ENCODE data around the gene ASB18.
"Not testable (repeated sequence)": the region's sequence is repeated elsewhere in the genome, so short reads cannot be mapped to it uniquely, and the experiment has no call there.

Gene ASB18

GRCh38 chr2:236264256-236264655 is at the start of gene ASB18:
ASB18 (minus strand) TSS chr2:236264406; CDS start chr2:236264345, 61 bp downstream.
- DNase-seq, result no peak

GRCh38 chr2:236311286-236311685 is 47.1 kb upstream of the ASB18 start:
- DNase-seq, result no peak

DNA sequence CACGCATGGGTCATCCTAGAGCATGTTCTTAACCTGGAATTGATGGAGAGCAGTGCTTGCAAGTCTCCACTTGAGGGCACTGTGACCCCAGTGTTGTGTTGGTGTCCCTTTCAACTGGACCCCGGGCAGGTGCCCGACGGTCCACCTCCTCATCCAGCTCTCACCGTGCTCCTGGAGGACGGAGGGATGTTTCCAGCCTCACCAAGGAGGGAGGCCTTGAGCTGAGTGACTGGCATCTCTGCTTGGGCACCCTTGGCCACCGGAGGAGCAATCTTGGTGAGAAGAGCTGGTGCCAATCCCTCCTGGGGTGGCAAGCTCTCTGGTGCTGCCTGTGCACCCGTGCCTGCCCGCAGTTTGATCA is 45.4 kb upstream of the ASB18 start:
- DNase-seq, result no peak

DNA sequence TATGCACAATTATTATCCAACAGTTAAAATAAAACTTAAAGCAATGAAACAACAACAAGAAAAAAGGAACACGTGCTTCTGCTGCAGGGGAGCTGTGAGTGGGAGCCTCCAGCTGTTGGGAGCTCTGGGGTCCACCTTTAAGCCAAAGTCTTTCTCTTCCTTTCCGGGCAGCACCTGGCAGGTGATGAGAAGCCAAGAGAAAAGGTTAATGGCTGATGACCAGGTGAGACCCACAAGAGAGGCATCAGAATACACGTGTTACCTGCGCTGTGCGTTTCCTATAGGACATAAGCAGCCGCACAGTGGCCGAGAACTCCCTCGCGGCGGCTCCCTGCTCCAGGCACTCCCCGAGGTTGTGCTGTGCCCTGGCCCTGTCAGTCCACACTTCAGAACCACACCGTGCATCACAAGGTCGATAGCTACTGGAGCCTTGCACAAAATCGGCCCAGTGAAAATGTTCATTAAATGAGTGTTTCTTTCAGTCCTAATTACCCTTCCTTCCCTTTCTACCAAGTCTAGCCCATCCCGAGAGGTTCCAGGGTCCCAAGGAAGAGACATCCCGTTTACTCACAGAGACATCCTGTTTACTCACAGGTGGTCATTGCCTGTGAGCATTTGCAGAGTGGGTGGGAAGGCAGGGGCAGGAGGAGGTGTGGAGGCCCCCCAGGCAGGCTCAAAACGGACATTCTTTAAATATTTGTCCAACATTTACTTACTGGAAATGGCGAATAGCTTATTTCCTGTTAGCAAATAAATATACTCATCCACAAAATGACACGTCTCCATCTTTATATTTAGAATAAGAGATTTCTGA is 44.9 kb upstream of the ASB18 start:
- no peak for DNase-seq

DNA sequence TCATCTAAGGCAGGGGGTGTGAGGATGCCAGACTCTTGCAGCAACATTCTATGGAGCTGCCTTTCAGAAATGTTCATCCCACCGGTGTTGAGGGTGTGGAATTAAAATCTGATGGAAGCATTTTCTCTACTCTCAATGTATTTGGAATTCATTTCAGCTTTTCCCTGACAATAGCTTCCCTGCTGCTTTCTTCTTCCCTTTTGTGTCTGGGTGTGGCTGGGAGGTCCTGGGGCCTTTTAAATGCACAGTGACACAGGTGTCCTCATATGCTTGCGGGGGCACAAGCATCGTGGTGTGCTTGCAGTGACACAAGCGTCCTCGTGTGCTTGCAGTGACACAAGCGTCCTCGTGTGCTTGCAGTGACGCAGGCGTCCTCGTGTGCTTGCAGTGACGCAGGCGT is 43.4 kb upstream of the ASB18 start:
- DNase-seq, result no peak

GRCh38 chr2:236306825-236307540 is 42.8 kb upstream of the ASB18 start:
- DNase-seq, result no peak

GRCh38 chr2:236305964-236306605 is 41.9 kb upstream of the ASB18 start:
- DNase-seq, result no peak

GRCh38 chr2:236305531-236305930 is 41.3 kb upstream of the ASB18 start:
- DNase-seq, result no peak

- DNase-seq, result no peak
Measured at GRCh38 chr2:236303935-236304334, 39.7 kb upstream of the ASB18 start.

GRCh38 chr2:236302555-236302954 is 38.3 kb upstream of the ASB18 start:
- no peak for DNase-seq

DNA sequence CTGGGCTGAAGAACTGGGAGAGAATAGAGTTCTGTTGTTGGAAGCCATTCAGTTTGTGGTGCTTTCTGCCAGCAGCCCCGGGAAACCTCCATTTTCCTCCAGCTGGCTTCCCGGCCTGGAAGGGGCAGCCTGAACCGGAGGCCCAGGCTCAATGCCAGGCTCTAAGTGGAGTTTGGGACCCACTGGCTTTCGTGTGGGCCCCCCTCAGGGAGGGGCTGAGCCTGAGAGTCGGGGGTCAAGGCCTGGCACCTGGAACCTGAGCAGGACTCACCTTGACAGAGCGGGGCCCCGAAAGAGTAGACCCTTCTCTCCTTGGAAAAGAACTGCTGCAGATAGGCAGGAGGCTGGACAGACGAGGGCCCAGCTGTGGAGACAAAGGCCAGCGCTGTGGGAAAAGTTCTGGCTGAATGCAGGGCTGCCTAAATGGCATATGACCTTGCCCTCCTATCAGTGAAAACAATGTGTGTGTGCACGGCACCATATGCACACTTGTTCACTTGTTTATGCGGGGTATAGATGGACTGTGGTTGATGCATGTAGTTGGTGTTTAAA is 34.8 kb upstream of the ASB18 start:
- DNase-seq, result no peak

GRCh38 chr2:236295481-236295880 is 31.3 kb upstream of the ASB18 start:
- no peak for DNase-seq

GRCh38 chr2:236294647-236295046 is 30.4 kb upstream of the ASB18 start:
- DNase-seq, result no peak

DNA sequence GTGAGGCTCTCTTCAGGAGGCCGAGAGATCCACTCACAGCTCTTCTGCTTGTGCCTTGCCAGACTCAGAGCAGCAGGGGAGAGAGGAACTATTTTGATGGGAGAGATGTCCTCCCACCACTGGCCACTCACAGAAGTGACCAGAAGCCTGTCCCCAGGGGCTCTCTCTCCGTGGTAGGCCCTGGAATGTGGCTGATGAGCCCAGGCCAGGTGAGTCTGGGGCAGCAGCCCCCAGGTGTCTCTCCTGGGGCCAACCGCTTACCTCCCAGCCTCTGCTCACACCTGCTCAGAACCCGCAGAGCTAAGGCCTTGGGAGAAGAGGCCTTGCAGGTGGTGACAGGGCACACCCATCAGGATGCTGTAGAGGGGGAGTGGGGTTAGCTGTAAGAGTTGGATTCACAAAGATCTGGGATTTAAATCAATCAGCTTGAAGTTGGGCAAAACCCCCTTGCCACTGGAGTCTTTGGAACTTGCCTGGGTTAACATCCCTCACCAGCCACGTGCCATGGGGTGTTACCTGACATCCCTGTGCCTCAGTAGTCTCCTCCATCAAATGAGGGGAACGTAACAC is 29.1 kb upstream of the ASB18 start:
- no peak for DNase-seq

GRCh38 chr2:236291911-236292310 is 27.7 kb upstream of the ASB18 start:
- no peak for DNase-seq

- no peak for DNase-seq
Measured at GRCh38 chr2:236291476-236291875, 27.3 kb upstream of the ASB18 start.

- DNase-seq, result no peak
Measured at GRCh38 chr2:236290742-236291425, 26.7 kb upstream of the ASB18 start.

DNA sequence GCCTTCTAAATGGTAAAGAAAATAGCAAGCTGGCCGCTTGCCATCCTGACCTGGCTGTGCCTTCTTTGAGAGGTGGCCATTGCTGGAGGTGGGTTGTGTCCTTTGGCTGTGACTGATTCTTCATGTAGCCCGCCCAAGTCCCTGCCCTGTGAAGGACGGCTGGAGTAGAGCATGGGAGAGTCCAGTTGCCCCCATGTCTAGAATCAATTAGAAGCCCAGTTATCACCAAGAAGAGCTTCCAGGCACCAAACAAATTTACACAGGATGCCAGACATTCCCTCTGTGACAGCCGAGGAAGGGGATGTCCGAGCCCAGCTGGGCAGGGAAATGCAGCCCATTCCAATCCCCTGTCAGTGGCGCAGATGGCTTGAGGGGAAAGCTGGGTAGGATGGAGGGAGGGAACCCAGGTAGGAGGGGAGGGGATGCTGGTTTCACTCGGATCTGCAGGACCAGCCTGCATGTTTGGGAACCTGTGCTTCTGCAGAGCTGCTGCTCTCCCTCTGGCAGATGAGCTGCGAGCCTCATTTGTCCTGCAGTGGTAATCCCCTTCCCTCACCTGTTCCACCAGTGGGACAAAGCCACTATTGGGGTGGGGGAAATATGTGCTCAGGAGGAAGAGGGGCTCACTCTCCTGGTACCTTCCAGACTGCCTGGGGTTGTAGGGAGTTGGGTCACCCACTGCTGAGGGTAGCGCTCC is 25.7 kb upstream of the ASB18 start:
- DNase-seq, result no peak

DNA sequence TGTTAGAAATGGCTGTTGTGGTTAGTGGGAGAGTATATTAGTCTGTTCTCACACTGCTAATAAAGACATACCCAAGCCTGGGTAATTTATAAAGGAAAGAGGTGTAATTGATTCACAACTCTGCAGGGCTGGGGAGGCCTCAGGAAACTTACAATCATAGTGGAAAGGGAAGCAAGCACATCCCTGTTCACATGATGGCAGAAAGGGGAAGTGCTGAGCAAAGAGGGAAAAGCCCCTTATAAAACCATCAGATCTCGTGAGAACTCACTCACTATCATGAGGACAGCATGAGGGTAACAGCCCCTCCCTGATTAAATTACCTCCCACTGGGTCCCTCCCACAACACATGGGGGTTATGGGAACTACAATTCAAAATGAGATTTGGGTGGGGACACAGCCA is 24.2 kb upstream of the ASB18 start:
- DNase-seq, result not testable (repeated sequence)

DNA sequence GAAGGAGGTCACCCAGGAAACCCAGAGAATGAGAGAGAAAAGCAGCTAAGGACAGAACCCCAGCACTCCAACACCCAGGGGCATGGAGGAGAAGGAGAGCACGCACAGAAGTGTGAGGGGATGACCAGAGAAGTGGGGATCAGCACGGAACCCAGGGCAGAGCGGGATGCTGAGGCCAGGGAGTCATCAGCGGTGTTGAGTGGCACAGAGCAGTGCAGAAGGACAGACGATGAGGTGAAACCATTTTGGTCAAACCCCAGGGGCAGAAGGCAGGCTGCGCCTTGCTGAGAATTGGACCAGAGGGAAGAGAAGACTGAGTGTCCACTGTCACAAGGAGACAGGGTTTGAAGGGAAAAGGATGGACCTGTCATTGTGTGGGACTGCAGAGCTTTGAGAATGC is 23.4 kb upstream of the ASB18 start:
- DNase-seq, result no peak

DNA sequence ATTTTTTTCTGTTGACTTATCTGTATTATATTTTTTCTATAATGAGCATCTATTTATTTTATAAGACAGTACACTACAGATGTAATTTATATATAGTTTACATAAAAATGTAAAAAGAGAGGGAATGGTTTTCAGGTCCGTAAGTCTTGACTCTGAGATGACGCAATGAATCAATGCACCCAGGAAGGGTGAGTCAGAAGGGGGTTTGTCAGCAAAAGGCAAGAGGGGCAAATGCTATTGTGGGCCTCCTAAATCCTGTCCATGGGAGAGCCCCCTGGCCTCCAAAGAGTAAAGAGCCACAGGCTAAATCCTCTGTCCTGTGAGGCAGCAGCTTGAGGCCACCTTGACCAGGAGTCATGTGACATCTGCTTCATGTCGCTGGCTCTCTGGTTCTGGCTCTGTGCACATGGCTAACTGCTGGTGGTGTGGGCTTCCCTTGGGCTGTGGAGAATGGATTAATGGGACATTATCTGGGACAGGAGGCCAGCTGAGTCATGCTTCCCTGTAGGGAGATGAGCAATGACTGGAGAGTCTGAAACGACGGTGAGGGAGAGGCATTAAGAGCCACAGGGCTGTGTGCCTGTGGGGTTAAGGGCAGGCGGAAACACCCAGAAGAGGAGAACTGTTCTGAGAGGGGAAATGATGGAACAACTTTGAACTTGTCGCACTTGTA is 22.8 kb upstream of the ASB18 start:
- DNase-seq, result no peak
